GM12878 (cell line): ENCODE measurements around the gene CRB1. TPM values are rescaled to one million over a fixed set of nuclear protein-coding genes. Genes with fewer than 3 reads are reported as not detected.

Experiments used
- ATAC-seq: fragments of 200-7000 bp; cut with Tn5 transposase; 3 replicates; pipeline ENCODE4 v1.9.1; 2020; ENCODE audit warnings: mild to moderate bottlenecking, moderate library complexity
- BruUV-seq: library from RNA; stranded (reverse); fragments of 400-500 nt; replicated peaks from 2 replicates; lab custom pipeline; 2021; lab: Mats Ljungman, UMichigan
- CTCF ChIA-PET: fragments of 300-600 bp; sonication (Branson Sonifier 250); formaldehyde crosslinking; extraction: SDS; loops from one replicate; lab custom pipeline; 2021; ENCODE audit warnings: inconsistent platforms; lab: Yijun Ruan, JAX
- POLR2A ChIA-PET: fragments of 350-600 bp; formaldehyde crosslinking; extraction: SDS; loops from one replicate; lab custom pipeline; 2021; ENCODE audit warnings: inconsistent platforms; lab: Charles Lee
- RAD21 ChIA-PET: fragments of 300-600 bp; sonication (Branson Sonifier 250); formaldehyde crosslinking; loops from one replicate; lab custom pipeline; 2023; ENCODE audit warnings: antibody characterized with exemption; ENCODE audit not compliant: unreplicated experiment; lab: Charles Lee
- SMC1A ChIA-PET: fragments of 300-600 bp; sonication (Branson Sonifier 250); formaldehyde crosslinking; loops from one replicate; lab custom pipeline; 2023; ENCODE audit not compliant: unreplicated experiment, uncharacterized antibody; lab: Charles Lee
- DNase-seq: peaks from one replicate; pipeline ENCODE4 v3.0.0-alpha.2; 2011; ENCODE audit warnings: low read depth, low spot score
- FAIRE-seq: peaks from 3 replicates; lab custom pipeline; 2011; peaks lifted over from hg19 to GRCh38; lab: Jason Lieb, UNC
- H2AFZ ChIP-seq: 2 replicates; pipeline ENCODE4 v1.6.0; 2011; ENCODE audit warnings: low read depth, low read length, control low read depth; ENCODE audit not compliant: control insufficient read depth
- H3K27ac ChIP-seq: 2 replicates; pipeline ENCODE4 v1.5.1; 2011; ENCODE audit warnings: control low read depth; ENCODE audit not compliant: control insufficient read depth, insufficient read depth
- H3K27me3 ChIP-seq, 2 experiments: replicated peaks in 1 of 2; 2 replicates each; pipeline versions ENCODE4 v1.6.0 to v1.6.1; 2011; ENCODE audit warnings: low read length in 1 of 2; ENCODE audit not compliant: control insufficient read depth in 2 of 2, insufficient read depth in 2 of 2
- H3K36me3 ChIP-seq, 2 experiments: 2 replicates each; pipeline ENCODE4 v1.5.1; 2011; ENCODE audit warnings: low read length in 1 of 2; ENCODE audit not compliant: control insufficient read depth in 2 of 2, insufficient read depth in 2 of 2
- H3K4me1 ChIP-seq: 2 replicates; pipeline ENCODE4 v1.6.1; 2011; ENCODE audit warnings: mild to moderate bottlenecking, low read length, moderate library complexity, mixed read lengths; ENCODE audit not compliant: control insufficient read depth, insufficient read depth
- H3K4me2 ChIP-seq: 2 replicates; pipeline ENCODE4 v1.6.0; 2011; ENCODE audit warnings: control low read depth; ENCODE audit not compliant: control insufficient read depth, insufficient read depth
- H3K4me3 ChIP-seq: fragments of 200-600 bp; sonication (generic); 2 replicates; pipeline ENCODE4 v1.5.1; 2016
- H3K79me2 ChIP-seq: 2 replicates; pipeline ENCODE4 v1.6.0; 2011; ENCODE audit warnings: low read length; ENCODE audit not compliant: control insufficient read depth, insufficient read depth
- H3K9ac ChIP-seq: 2 replicates; pipeline ENCODE4 v1.8.0; 2011; ENCODE audit warnings: low read length, control low read depth, mixed read lengths; ENCODE audit not compliant: control insufficient read depth, insufficient read depth
- H3K9me3 ChIP-seq: replicated peaks from 3 replicates; pipeline ENCODE4 v1.5.1; 2011; ENCODE audit warnings: mild to moderate bottlenecking, low read length; ENCODE audit not compliant: control insufficient read depth, insufficient read depth
- H4K20me1 ChIP-seq: 2 replicates; pipeline ENCODE4 v1.6.0; 2011; ENCODE audit not compliant: control insufficient read depth, insufficient read depth
- CHD4 ChIP-seq: fragments of 200-600 bp; sonication (generic); IDR thresholded peaks from 2 replicates; pipeline ENCODE4 v1.6.1; 2016; ENCODE audit warnings: mild to moderate bottlenecking
- ETV6 ChIP-seq, 2 experiments: fragments of 450-650 bp in 1 of 2; IDR thresholded peaks in 1 of 2; conservative IDR thresholded peaks in 1 of 2; 2 replicates each; pipeline ENCODE4 v1.6.1; 2014; ENCODE audit warnings: antibody characterized with exemption in 1 of 2, borderline replicate concordance in 1 of 2, low read depth in 1 of 2, mild to moderate bottlenecking in 1 of 2, moderate library complexity in 1 of 2
- JUNB ChIP-seq: IDR thresholded peaks from 2 replicates; pipeline ENCODE4 v1.6.1; 2016; ENCODE audit warnings: antibody characterized with exemption, mild to moderate bottlenecking
- NBN ChIP-seq: fragments of 450-650 bp; IDR thresholded peaks from 2 replicates; pipeline ENCODE4 v1.6.1; 2016
- NRF1 ChIP-seq: conservative IDR thresholded peaks from 2 replicates; pipeline ENCODE4 v1.6.1; 2011; ENCODE audit warnings: mild to moderate bottlenecking, low read depth, low read length, improper control_type of control experiment
- POLR2A ChIP-seq: IDR thresholded peaks from 2 replicates; pipeline ENCODE4 v1.6.1; 2011; ENCODE audit warnings: low read depth, mild to moderate bottlenecking, low read length
- RFX5 ChIP-seq: IDR thresholded peaks from 2 replicates; pipeline ENCODE4 v1.6.1; 2011; ENCODE audit warnings: low read depth, low read length, improper control_type of control experiment
- RUNX3 ChIP-seq: IDR thresholded peaks from 2 replicates; pipeline ENCODE4 v1.6.1; 2012; ENCODE audit warnings: low read length, inconsistent platforms
- YY1 ChIP-seq: IDR thresholded peaks from 2 replicates; pipeline ENCODE4 v1.6.1; 2011; ENCODE audit warnings: low read depth, mild to moderate bottlenecking, low read length
- WGBS: methylation state at CpG from one replicate; pipeline ENCODE4 v1.1.6; 2016; ENCODE audit warnings: low lambda C conversion rate; ENCODE audit not compliant: insufficient replicate concordance, insufficient coverage; ENCODE audit errors: missing lambda C conversion rate; 5-methylcytosine and 5-hydroxymethylcytosine counted together
- in situ Hi-C: fragments of 300-500 bp; cut with MboI; formaldehyde crosslinking; loops from 9 replicates; pipeline ENCODE4 v1.14.3; 2018; ENCODE audit warnings: mixed read lengths
- intact Hi-C: fragments of 100-400 bp; cut with micrococcal nuclease; formaldehyde crosslinking; loops from one replicate; pipeline ENCODE4 v1.14.2; 2022; ENCODE audit not compliant: unreplicated experiment
- polyA plus RNA-seq, 11 experiments: library from polyadenylated mRNA; depleted of rRNA in 4 of 11; unstranded in 6 of 11; stranded (reverse) in 5 of 11; fragments of >200 nt; fragmentation: Nextera tagmentation in 4 of 11; fragmentation: Illumina TruSeq in 1 of 11; extraction: Ambion mirVana in 4 of 11; extraction: Trizol in 1 of 11; gene quantifications; 1 replicate in 1 of 11; 2 replicates in 10 of 11; pipeline versions ENCODE4 v1.2.1 to v1.2.3, GENCODE V29; 2011 to 2016; ENCODE audit warnings: inconsistent platforms in 2 of 11, missing spikeins in 2 of 11, low read depth in 1 of 11
- total RNA-seq, 4 experiments: library from RNA; depleted of rRNA in 3 of 4; stranded (reverse); fragments of >200 nt in 3 of 4; fragmentation: Illumina TruSeq in 1 of 4; extraction: Trizol in 1 of 4; gene quantifications; 2 replicates each; pipeline versions ENCODE4 v1.2.1 to v1.2.3, GENCODE V29; 2013 to 2021
- TF ChIP-seq, protein P1 (sequence below): fragments of 450-650 bp; IDR thresholded peaks from 2 replicates; pipeline ENCODE4 v1.6.1; 2016; ENCODE audit warnings: mild to moderate bottlenecking
- TF ChIP-seq, protein P2 (sequence below): IDR thresholded peaks from 2 replicates; pipeline ENCODE4 v1.6.1; 2012; ENCODE audit warnings: low read depth, low read length, improper control_type of control experiment

CRB1 gene
- total and polyA plus RNA-seq, 10 of the 15 experiments (the other 5 are each of a cell fraction or from before 2014, with no cell fraction given), result 0.06 to 0.10 (median 0.06) TPM; not detected in 7

DNA sequence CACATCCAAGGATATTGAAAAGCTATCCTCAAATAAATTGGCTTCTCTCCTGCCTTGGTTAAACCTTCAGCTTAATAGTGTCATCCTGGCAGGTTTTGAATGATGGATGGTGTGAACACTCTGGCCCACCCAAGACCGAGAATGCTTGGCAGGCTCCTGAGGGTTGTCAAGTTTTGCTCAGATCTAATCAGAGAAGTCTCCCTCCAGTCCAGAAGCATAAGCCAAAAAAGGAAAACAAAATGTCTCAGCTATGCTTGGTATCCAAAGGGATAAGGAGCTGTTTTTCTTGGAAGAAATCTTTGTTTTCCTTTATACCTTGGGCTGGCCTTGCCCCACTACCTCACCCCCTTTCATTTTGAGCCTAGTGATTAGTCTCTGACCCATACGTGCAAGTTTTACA, 172.7 kb downstream of the CRB1 start:
- Histone ChIP-seq H3K79me2 (no peaks in the 10 kb centered on the region), H2AFZ (no peak overlapping the region), H3K4me1 (no peaks in the 10 kb centered on the region), H3K27me3 (no peaks in the 10 kb centered on the region), H3K4me3 (no peak overlapping the region), H3K27ac (no peak overlapping the region), H4K20me1 (no peaks in the 10 kb centered on the region), H3K36me3 (no peaks in the 10 kb centered on the region), H3K9ac (no peak overlapping the region), H3K4me2 (no peak overlapping the region), H3K9me3 (no peaks in the 10 kb centered on the region)
- TF ChIP-seq POLR2A (no peak), NBN (no peak), CHD4 (no peak), ETV6 (conservative IDR thresholded peaks at IDR 0.05 in 1 of 2, IDR thresholded peaks at IDR 0.05 in 1 of 2; ENCODE audit: borderline replicate concordance in 1 of 2, low read depth in 1 of 2) (no peak), JUNB (no peak), YY1 (no peak), RFX5 (no peak), NRF1 (no peak), RUNX3 (no peak)
- TF ChIP-seq, protein P1, sequence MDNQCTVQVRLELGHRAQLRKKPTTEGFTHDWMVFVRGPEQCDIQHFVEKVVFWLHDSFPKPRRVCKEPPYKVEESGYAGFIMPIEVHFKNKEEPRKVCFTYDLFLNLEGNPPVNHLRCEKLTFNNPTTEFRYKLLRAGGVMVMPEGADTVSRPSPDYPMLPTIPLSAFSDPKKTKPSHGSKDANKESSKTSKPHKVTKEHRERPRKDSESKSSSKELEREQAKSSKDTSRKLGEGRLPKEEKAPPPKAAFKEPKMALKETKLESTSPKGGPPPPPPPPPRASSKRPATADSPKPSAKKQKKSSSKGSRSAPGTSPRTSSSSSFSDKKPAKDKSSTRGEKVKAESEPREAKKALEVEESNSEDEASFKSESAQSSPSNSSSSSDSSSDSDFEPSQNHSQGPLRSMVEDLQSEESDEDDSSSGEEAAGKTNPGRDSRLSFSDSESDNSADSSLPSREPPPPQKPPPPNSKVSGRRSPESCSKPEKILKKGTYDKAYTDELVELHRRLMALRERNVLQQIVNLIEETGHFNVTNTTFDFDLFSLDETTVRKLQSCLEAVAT, result no peak
- TF ChIP-seq, protein P2, sequence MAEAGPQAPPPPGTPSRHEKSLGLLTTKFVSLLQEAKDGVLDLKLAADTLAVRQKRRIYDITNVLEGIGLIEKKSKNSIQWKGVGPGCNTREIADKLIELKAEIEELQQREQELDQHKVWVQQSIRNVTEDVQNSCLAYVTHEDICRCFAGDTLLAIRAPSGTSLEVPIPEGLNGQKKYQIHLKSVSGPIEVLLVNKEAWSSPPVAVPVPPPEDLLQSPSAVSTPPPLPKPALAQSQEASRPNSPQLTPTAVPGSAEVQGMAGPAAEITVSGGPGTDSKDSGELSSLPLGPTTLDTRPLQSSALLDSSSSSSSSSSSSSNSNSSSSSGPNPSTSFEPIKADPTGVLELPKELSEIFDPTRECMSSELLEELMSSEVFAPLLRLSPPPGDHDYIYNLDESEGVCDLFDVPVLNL, result no peak
- FAIRE-seq (no peak), DNase-seq (no peak), ATAC-seq (no peak)
- WGBS, result 0% methylated on average over 2 of the region's 2 CpGs
- in situ Hi-C loops, result no loop called here
- BruUV-seq, result no TSS peak
- ChIA-PET CTCF (no interaction called here), SMC1A (no interaction called here), POLR2A (no interaction called here), RAD21 (no interaction called here)
- intact Hi-C loops, result no loop called here
